DLD1 (cell line): ENCODE results near the gene PHOX2B.
"Not testable (repeated sequence)": the region's sequence is repeated elsewhere in the genome, so short reads cannot be mapped to it uniquely, and the experiment has no call there.

Source experiments
- in situ Hi-C: cut with HindIII; loops from 2 replicates; pipeline ENCODE4 v1.10.0; 2017; ENCODE audit warnings: low sequenced_read_pairs

PHOX2B gene

GRCh38 chr4:41714364-41715000 is 34.0 kb downstream of the PHOX2B start:
- in situ Hi-C loops, result no loop called here

GRCh38 chr4:41713768-41714167 is 34.8 kb downstream of the PHOX2B start:
- in situ Hi-C loops, result no loop called here

- in situ Hi-C loops, result no loop called here
These were observed 36.1 kb downstream of the PHOX2B start for GRCh38 chr4:41712425-41712824.

- in situ Hi-C loops, result not testable (repeated sequence)
These were observed 36.9 kb downstream of the PHOX2B start for GRCh38 chr4:41711654-41712053.

- in situ Hi-C loops, result no loop called here
These were observed 38.6 kb downstream of the PHOX2B start for GRCh38 chr4:41709844-41710481.

GRCh38 chr4:41703785-41704184 is 44.7 kb downstream of the PHOX2B start:
- in situ Hi-C loops, result no loop called here

GRCh38 chr4:41702770-41703169 is 45.8 kb downstream of the PHOX2B start:
- in situ Hi-C loops, result no loop called here

GRCh38 chr4:41701983-41702382 is 46.5 kb downstream of the PHOX2B start:
- in situ Hi-C loops, result no loop called here

GRCh38 chr4:41696763-41697162 is 51.8 kb downstream of the PHOX2B start:
- in situ Hi-C loops, result no loop called here

GRCh38 chr4:41696131-41696530 is 52.4 kb downstream of the PHOX2B start:
- in situ Hi-C loops, result no loop called here
